HL-60/S4 treated with phorbol 12-myristate 13-acetate at 8.2 ng/mL for 4 days and 3 days (cell line): ENCODE data around the gene UBP1.
"Not testable (repeated sequence)": the region's sequence is repeated elsewhere in the genome, so short reads cannot be mapped to it uniquely, and the experiment has no call there.

Experiments
- in situ Hi-C: fragments of 300-500 bp; cut with MboI; formaldehyde crosslinking; loops from 2 replicates; pipeline ENCODE4 v1.15.0; 2022; ENCODE audit warnings: low sequenced_read_pairs

The UBP1 gene, protein sequence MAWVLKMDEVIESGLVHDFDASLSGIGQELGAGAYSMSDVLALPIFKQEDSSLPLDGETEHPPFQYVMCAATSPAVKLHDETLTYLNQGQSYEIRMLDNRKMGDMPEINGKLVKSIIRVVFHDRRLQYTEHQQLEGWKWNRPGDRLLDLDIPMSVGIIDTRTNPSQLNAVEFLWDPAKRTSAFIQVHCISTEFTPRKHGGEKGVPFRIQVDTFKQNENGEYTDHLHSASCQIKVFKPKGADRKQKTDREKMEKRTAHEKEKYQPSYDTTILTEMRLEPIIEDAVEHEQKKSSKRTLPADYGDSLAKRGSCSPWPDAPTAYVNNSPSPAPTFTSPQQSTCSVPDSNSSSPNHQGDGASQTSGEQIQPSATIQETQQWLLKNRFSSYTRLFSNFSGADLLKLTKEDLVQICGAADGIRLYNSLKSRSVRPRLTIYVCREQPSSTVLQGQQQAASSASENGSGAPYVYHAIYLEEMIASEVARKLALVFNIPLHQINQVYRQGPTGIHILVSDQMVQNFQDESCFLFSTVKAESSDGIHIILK

DNA sequence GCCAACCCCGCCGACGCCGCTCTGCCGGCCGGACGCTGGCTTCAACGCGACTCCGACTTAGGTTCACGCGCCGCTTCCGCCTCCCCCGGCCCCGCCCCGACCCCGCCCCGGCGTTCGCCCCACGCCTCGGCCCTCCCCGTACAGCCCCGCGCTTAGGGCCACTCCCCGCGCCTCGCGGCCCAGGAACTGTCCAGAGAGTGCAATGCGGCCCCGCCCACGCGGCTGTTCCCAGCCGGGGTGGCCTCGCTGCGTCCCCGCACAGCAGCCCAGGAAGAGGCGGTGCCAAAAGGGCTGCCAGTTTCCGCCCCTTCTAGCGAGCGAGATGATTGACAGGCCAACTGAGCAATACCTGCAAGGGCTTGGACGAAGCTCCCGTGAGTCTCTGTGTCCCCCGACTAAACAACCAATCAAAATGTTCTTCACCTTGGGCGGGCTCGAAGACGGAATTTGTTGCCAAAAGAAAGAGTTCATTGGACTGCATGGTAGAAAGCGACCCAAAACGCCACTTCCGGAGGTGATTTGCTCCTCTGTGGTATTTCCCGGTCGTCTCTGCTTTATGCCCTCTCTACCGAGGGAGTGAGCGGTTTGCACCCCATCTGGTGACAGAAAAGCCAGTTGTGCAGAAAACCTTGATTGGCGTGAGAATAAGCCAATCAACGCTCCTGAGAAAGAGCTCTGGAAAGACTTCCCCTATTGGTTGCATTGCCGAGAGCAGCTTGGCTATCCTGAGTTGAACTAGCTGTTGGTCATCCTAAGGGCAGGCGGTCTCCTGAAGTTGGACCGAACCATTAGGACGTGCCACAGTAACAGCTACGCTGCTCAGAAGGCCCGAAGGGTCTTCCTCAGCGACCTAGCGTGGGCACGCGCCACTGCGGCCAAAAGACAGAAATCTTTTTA, at the start of gene UBP1:
Gene UBP1, minus strand, starts transcription at position 78 of the 897 bp plus-strand sequence. CDS start 557 bp downstream, outside the sequence.
- in situ Hi-C loops: no loop called here

DNA sequence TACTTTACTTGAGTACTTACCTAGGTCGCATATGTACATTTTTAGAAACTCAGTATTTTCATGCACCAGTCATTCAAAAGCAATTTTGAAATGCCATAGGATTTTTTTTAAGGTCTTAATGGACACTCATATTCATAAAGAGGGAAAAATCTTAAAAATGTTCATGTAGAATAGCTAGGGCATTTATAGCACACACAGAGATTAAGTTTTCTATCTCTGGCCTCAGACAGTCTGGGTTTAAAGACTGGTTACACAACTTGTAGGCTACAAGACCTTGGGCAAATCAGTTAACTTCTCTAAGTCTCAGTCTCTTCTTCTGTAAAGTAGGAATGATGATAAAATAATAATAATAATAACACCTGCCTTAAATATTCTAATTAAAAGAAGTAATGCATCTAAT, 48.5 kb upstream of the UBP1 start:
- in situ Hi-C loops: no loop called here

DNA sequence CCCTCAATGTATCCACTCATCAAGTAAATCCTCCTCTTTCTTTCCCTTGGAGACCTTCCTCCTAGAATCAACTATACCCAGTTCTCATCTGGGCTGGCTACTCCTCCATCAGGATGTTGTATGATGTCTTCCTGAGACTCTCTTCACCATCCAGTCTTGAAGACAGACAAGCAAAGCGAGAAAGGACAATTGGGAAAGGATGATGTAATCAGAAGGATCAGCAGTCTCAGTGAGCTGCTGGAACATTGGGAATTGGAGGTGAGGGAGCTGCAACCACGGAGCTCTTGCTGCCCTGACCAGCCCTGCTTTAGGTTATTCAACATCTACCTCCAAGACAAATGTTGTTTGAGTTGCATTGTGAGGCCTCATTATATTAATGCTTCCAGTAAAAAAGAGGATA, 48.0 kb upstream of the UBP1 start:
- in situ Hi-C loops: no loop called here

DNA sequence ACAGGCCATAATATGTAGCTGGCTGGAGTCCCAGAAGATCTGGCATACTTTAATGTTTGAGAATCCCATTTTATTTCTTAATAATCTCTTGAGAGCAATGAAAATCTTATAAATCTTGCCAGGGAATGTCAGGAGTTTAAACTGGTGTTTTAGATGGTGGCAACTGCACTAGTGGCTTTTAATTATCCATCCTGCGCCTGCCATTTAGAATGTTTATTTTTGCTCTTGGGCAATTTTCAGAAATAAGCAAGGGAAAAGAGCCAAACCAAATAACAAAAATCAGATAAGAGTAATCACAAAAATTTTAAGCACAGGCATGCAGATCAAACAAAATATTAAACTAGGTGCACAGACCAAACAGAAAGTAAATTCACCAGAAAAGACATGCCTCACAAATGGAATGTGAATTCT, 41.9 kb upstream of the UBP1 start:
- in situ Hi-C loops: no loop called here

DNA sequence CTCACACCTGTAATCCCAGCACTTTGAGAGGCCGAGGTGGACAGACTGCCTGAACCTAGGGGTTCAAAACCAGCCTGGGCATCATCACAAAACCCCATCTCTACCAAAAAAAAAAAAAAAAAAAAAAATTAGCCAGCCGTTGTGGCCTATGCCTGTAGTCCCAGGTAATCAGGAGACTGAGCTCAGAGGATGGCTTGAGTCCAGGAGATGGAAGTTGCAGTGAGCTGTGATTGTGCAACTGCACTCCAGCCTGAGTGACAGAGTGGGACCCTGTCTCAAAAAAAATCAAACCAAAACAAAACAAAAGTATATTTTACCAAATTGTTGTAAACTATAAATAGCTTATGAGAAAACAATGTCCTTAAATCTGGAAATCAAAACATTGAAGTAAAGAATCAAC, 34.7 kb upstream of the UBP1 start:
- in situ Hi-C loops: no loop called here

DNA sequence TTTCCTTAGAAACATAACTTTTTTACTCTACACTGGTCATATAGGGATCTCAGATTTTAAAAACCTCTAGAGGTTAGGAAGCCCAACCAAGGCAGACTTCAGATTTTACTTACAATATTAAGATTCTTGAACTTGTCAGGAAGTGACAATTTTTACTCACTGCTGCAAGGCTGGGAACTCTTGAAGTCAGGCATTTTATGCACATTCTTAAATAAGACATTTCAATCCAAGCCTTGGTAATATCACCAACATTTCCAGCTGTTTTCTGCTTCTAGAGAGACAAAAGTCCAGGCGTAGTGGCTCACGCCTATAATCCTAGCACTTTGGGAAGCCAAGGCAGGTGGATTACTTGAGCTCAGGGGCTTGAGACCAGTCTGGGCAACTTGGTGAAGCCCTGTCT, 33.6 kb upstream of the UBP1 start:
- in situ Hi-C loops: no loop called here

DNA sequence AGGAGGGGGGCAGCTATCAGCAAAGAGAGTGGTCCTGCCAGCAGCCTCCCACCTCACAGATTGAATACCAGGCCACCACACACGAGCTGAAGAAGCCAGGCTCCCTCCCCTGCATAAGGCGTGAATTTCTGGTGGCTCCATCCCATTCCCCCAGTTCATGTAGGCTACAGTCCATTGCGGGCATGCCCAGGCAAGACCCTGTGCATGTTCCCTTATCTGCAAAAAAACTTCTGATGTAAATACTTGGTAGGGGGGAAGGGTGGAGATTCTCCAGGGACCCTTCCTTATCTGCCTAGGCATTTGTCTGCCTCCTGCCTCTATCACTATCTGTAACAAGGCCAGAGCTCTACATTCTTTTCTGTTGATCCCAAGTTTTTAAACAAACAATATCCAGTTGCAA, 27.6 kb upstream of the UBP1 start:
- in situ Hi-C loops: no loop called here

DNA sequence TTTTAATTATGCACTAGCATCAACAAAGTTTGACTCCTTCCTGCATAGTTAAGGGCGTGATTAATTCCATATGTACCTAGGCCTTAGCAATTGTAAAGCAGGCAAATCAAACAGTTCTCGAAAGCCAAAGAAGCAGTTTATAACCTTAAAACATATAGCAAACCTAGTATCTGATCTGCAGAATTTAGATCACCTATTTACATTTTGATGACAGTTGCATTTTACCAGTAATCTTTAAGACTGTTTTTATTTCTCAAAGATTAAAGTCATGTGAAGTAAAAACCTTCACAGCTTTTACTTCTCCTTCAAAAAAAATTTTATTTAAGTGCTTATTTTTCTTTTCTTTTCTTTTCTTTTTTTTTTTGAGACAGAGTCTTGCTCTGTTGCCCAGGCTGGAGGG, 20.9 kb upstream of the UBP1 start:
- in situ Hi-C loops: no loop called here

DNA sequence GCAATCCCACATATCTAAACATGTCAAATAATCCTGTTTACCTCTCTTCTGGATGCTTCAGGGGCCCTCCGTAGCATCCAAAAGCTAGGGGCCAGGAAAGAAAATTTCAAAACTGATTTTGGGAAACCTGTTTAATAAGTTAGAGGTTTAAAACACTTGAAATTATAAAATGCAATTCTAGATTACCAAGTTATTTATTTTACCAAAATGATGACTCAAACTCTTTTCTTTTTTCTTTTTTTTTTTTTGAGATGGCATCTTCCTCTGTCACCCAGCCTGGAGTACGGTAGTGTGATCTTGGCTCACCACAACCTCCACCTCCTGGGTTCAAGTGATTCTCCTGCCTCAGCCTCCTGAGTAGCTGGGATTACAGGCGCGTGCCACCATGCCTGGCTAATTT, 19.4 kb upstream of the UBP1 start:
- in situ Hi-C loops: not testable (repeated sequence)

DNA sequence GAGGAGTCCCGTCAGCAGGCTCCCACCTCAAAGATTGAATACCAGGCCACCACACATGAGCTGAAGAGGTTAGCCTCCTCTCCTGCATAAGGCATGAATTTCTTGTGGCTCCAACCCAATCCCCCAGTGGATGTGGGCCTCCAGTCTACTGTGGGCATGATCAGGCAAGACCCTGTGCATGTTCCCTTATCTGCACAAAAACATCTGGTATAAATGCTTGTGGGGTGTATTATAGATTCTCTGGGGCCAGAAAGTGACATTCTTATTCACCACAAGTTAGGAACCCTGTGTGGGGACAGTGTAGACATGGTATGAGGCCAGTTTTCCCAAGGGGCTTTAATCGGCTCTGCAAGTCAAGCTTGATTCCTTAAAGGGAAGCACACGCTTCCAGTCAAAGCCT, 18.2 kb upstream of the UBP1 start:
- in situ Hi-C loops: no loop called here

DNA sequence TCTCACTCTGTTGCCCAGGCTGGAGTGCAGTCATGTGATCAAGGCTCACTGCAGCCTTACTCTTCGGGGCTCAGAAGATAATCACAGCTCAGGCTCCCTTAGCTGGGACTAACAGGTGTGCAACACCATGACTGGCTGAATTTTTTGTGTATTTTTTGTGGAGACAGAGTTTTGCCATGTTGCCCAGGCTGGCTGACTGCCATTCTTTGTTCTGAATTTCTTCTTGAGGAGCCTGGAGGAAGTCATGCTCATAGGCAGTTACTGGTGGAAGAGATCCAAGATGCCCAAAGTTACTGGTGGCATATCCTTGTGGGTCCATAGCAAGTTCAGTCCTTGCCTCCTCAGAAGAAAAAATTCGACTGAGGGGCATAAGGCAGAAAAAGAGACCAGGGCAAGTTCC, 16.6 kb upstream of the UBP1 start:
- in situ Hi-C loops: no loop called here

DNA sequence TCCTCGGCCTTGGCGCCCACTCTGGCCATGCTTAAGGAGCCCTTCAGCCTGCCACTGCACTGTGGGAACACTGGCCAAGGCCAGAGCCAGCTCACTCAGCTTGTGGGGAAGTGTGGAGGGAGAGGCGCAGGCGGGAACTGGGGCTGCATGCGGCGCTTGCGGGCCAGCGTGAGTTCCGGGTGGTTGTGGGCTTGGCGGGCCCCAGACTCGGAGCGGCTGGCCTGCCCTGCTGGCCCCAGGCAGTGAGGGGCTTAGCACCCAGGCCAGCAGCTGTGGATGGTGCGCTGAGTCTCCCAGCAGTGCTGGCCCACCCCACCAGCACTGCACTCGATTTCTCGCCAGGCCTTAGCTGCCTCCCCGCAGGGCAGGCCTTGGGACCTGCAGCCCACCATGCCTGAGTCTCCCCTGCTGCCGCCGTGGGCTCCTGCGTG, 13.1 kb upstream of the UBP1 start:
- in situ Hi-C loops: no loop called here

DNA sequence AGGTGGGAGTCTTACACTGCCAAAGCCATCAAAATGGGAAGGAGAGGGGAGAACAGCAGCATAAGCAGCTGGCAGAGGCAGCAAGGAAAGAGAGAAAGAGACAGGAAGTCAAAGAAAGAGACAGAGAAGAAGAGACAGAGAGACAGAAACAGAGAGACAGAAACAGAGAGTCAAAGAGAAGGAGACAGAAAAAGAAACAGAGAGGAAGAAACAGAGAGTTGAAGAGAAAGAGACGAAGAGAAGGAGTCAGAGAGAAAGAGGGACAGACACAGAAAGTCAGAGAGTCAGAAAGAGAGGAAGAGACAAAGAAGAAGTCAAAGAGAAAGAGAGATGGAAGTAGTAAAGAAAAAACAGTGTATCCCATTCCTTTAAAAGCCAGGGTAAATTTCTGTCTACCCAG, 11.8 kb upstream of the UBP1 start:
- in situ Hi-C loops: not testable (repeated sequence)

DNA sequence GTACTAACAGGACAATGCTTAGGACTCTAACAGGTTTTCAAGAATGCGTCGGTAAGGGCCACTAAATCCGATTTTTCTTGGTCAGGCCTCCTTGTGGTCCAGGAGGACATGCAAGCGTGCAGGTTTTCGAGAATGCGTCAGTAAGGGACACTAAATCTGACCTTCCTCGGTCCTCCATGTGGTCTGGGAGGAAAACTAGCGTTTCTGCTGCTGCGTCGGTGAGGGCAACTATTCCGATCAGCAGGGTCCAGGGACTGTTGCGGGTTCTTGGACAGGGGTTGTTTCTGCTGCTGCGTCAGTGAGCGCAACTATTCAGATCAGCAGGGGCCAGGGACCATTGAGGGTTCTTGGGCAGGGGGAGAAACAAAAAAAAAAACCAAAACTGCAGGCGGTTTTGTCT, 7.8 kb upstream of the UBP1 start:
- in situ Hi-C loops: no loop called here

DNA sequence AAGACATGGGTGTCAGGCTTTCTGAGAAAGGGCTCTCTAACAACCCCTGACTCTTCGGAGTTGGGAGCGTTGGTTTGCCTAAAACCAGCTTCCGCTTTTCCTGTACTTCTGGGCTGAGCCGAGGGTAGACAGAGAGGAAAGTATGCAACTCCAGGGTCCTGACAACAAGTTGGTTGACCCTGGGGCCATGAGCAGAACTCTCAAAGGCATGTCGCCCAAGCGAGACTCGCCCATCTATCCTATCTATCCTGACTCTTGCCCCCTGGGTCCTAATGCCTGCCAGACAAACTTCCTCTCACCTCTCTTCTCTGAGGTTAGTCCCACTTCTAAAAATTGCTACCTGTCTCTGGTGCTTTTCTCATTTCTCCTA, 7.0 kb upstream of the UBP1 start:
- in situ Hi-C loops: not testable (repeated sequence)

DNA sequence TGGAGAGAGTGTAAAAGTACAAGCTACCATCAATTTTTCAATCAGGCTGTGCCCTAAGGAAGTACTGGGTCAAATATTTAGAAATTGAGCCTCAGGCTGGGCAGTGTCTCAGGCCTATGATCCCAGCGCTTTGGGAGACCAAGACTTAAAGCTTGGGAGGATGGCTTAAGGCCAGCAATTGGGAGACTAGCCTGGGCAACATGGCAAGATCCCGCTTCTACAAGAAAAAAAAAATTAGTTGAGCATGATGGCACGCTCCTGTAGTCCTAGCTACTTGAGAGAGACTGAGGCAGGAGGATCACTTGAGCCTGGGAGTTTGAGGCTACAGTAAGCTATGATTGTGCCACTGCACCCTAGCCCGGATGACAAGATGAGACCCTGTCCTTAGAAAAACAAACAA, 2.0 kb upstream of the UBP1 start:
- in situ Hi-C loops: no loop called here

DNA sequence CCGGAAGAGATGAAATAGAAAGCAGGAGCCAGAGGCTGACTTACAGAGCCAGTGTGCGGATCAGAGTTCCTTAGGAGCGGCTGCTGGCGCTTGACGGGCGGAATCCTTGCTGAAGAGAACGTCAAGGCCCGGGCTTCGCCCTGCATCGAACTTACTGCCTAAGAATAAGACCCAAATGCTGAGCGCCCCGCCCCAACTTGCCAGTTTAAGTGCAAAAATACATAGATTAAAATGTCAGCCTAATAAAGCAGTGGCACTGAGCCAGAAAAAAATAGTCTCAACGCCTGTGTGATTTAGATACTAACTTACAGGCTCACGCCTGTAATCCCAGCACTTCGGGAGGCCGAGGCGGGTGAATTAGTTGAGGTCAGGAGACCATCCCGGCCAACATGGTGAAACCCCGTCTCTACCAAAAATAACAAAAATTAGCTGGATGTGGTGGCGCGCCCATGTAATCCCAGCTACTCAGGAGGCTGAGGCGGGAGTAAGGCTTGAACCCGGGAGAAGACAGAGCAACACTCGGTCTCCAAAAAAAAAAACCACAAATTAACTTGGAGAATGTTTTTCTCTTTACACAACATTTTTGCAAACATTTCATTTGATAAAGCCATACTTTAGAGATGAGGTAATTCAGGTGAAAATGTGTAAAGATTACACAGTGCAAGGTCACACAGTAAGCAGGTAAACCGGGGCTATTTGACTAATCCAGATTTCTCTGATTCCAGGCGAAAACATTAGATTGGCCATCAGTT, 1.2 kb upstream of the UBP1 start:
- in situ Hi-C loops: no loop called here

DNA sequence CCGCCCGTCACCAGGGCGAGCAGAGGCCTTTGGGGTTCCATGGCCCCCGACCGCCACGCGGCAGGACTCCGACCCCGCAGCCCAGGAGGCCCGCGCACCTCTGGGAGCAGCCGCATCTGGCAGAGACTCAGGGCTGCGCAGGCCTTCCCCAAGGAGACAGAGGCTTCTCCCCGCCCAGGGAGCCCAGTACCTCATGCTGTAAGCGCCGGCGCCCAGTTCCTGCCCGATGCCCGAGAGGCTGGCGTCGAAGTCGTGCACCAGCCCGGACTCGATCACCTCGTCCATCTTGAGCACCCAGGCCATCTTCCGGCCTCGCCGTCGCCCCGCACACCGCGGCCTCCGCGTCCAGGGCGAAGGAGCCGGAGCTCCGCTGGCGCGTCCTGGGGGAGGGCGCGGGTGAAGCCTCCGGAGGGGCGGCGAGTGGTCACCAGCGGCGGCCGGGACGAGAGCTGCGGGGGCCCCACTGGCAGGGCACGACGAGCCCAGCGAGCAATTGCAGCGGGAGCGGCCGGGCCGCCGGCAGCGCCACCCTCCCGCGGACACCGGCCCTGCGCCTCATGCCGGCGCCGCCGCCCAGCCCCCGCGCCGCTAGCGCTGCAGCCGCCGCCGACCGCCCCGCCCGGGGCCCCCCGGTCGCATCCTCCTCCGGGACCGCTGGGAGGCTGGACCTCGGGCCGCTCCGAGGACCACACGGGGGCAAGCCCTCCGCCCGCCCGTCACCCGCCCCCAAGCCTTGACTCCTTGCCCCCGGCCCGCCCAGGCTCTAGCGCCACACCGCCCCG, 468 bp downstream of the UBP1 start:
- in situ Hi-C loops: no loop called here

DNA sequence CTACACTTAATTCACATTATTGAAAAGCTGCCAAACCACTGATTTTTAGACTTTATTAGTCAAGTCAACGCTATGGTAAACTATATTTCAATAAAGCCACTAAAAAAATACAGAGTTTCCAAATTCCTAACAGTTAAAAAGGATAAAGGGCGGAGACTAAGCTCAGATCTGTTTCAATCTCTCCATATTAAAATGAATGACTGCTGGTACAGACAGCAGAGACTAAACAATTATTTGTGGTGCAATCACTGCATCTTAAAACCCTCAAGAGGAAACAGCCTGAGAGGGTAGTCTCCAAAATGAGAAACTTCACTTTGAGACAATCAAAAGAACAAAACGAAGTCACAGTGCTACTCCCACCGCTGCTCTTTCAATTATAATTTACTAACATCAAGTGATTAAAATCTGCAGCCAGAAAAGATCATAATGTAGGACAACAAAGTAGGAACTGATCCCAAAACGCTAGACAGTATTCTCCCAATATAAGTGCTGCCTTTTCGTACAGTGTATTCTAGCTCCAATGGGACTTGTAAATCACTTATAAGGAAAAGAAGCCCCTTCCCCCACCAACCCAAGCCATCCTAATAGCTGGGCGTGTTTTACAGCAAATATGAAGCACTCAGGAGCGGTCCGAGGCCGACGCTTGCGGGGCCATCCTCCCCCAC, 1.2 kb downstream of the UBP1 start:
- in situ Hi-C loops: no loop called here

DNA sequence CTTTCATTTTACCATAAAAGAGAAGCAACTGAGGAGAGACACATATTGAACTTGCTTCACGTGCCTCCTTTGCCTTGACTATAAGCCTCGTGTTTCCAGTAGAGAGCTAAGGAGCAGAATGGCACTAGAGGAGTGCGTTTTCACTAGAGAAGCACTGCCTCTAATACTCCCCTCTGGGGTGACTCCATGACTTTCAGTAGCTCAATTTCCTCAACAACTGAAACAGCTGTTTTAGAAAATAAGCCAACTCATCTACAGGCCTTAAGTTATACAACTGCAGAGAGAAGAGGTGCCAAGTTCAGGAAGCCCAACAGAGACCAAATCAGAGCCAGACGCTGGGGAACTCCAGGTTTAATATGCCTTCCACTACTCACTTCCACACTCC, 1.9 kb downstream of the UBP1 start:
- in situ Hi-C loops: no loop called here
